ENCODE data around the gene CSNK2B.

The CSNK2B gene

DNA sequence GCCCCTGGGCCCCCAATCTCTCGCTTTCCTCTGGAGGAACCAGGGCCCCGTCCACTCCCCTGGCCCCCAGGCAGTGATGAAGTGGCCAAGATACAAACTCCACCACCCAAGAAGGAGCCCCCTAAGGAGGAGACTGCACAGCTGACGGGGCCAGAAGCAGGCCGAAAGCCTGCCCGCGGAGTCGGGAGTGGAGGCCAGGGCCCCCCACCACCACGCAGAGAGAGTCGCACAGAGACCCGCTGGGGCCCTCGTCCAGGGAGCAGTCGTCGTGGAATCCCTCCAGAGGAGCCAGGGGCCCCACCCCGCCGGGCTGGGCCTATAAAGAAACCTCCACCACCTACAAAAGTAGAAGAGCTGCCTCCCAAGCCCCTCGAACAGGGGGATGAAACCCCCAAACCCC lies 34.7 kb upstream of the CSNK2B start:
- H3K4me3 ChIP-seq (ENCODE audit: low read depth, low read length), result no peak overlapping the region
- no peak for TF ChIP-seq CTCF (IDR thresholded peaks at IDR 0.05; ENCODE audit: control insufficient read depth, extremely low read depth, insufficient read depth)
- DNase-seq (ENCODE audit: low read depth), result no peak

- TF ChIP-seq CTCF (IDR thresholded peaks at IDR 0.05; ENCODE audit: control insufficient read depth, extremely low read depth, insufficient read depth), result no peak
- no peak for DNase-seq (ENCODE audit: low read depth)
- no peak overlapping the region for H3K4me3 ChIP-seq (ENCODE audit: low read depth, low read length)
Observed at GRCh38 chr6:31631681-31632278, 34.1 kb upstream of the CSNK2B start.

DNA sequence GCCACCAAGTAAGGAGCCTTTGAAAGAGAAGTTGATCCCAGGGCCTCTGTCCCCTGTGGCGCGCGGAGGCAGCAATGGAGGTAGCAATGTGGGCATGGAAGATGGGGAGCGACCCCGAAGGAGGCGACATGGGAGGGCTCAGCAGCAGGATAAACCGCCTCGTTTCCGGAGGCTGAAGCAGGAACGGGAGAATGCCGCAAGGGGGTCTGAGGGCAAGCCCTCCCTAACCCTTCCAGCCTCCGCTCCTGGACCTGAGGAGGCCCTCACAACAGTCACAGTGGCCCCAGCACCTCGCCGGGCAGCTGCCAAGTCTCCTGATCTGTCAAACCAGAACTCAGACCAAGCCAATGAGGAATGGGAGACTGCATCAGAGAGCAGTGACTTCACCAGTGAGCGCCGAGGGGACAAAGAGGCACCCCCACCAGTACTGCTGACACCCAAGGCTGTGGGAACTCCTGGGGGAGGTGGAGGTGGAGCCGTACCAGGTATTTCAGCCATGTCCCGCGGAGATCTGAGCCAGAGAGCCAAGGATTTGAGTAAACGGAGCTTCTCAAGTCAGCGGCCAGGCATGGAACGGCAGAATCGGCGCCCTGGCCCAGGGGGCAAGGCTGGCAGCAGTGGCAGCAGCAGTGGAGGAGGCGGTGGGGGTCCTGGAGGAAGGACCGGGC lies 33.5 kb upstream of the CSNK2B start:
- TF ChIP-seq CTCF (IDR thresholded peaks at IDR 0.05; ENCODE audit: control insufficient read depth, extremely low read depth, insufficient read depth), result no peak
- no peak for DNase-seq (ENCODE audit: low read depth)
- H3K4me3 ChIP-seq (ENCODE audit: low read depth, low read length), result no peak overlapping the region

DNA sequence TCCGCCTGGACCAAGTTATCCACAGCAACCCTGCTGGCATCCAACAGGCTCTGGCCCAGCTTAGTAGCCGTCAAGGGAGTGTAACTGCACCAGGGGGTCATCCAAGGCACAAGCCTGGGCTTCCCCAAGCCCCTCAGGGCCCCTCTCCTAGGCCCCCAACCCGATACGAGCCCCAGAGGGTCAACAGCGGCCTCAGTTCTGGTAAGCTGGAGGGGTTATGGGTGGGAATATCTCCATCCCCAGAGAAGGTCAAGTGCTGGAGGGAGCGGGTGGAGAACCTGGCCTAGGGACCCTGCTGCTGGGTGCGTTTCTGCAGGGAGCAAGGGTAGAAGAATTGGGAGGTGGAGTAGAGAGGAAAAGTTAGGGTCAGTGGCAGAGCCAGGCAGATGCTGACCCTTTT lies 32.4 kb upstream of the CSNK2B start:
- no peak for DNase-seq (ENCODE audit: low read depth)
- no peak for TF ChIP-seq CTCF (IDR thresholded peaks at IDR 0.05; ENCODE audit: control insufficient read depth, extremely low read depth, insufficient read depth)

DNA sequence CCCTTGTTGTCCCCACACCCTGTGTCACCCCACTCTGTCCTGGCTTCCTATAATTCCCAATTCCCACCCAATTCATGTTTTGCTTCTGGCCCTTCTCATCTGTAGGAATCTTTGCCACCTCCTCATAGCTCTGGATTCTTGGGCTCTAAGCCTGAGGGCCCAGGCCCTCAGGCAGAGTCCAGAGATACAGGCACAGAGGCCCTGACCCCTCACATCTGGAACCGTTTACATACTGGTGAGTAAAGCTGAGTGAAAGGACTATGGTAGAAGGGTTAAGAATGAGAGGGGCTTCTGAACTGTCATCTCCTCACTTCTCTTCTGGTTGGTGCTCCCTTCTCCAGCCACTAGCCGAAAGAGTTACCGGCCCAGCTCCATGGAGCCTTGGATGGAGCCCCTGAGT lies 31.7 kb upstream of the CSNK2B start:
- no peak for DNase-seq (ENCODE audit: low read depth)
- no peak overlapping the region for H3K4me3 ChIP-seq (ENCODE audit: low read depth, low read length)
- no peak for TF ChIP-seq CTCF (IDR thresholded peaks at IDR 0.05; ENCODE audit: control insufficient read depth, extremely low read depth, insufficient read depth)

More for the DNA sequence above, 32.4 kb upstream of the CSNK2B start:
- H3K4me3 ChIP-seq (ENCODE audit: low read depth, low read length), result no peak overlapping the region

DNA sequence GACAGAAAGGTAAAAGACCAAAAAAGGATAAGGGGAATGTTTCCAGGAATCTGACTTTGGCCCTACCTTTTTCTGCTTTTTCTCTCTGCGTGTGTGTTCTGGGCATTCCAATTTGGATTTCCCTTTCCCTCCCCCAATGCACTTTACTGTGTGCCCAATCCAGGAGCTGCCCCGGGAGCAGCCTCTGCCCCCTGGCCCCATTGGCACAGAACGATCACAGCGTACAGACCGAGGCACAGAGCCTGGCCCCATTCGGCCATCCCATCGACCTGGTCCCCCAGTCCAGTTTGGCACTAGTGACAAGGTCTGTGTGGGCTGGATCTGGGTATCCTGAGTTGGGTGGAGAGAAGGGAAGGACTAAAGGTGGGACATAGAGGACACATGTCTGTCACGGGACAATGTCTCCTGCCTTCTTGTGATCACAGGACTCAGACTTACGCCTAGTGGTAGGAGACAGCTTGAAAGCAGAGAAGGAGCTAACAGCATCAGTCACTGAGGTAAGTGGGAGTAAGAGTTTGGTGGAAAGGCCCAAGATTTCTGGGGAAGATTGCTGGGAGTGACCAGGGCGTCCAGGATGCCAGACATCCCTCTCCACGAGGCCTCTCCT lies 30.8 kb upstream of the CSNK2B start:
- TF ChIP-seq CTCF (IDR thresholded peaks at IDR 0.05; ENCODE audit: control insufficient read depth, extremely low read depth, insufficient read depth), result no peak
- DNase-seq (ENCODE audit: low read depth), result no peak
- H3K4me3 ChIP-seq (ENCODE audit: low read depth, low read length), result no peak overlapping the region

All from LNCaP clone FGC (cell line).